GM19193 (cell line): ENCODE measurements around the gene APBB1.
A peak's percentile ranks its signal among the peaks of the same experiment; 100 is the strongest.

Source experiments
- POLR2A ChIP-seq: IDR thresholded peaks from 4 replicates; pipeline ENCODE4 v1.6.1; 2011; ENCODE audit not compliant: insufficient read depth, insufficient read length; ENCODE audit errors: extremely low read depth

APBB1 gene

DNA sequence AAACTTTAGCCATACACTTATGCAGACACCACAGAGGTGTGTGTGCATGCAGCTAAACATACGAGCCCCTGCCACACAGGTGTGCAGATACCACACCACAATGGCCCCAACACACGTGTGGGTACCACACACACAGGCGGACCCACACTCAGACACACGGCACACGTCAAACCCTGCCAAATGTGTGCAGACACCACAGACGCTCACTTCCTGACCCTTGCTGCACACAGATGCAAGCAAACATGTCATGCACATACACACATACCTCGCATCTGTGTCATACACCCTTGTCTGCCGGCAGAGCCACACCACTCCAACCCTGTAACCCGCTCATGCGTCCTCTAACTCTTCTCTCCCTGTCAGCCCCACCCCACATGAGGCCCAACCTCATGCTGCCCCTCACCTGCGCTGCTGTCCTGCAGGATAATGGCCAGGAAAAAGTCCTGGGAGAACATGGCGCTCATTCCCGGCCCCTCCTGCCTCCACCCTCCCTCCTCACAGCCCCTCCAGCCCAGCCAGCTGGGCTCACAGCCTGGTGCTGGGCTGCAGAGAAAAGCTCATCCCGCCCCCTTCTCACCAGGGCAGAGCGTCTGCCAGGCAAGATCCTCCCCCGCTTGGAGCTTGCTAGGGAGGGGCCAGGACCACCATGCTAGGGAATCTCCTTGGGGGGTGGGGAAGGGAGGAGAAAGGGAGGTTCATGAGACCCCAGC is 14.4 kb downstream of the APBB1 start:
- TF ChIP-seq POLR2A, result no peak

DNA sequence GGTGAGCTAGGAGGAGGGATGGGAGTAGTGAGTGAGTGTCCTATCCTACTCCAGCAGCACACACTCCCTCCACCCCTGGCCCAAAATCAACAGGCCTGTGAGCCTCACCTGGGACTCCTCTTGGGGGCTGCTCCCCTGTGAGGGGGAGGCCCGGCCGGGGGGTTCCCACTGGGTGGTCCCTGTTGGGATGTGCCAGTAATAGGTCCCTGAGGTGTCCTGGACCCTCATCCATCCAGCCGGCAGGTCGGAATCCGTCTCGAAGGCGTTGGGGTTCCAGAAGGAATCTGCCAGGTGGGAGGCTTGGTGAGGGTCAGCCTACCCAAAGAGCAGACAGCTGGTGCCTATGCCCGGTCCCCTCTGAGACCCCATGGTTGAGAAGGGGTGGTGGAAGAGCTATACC is 15.4 kb downstream of the APBB1 start:
- no peak for TF ChIP-seq POLR2A

DNA sequence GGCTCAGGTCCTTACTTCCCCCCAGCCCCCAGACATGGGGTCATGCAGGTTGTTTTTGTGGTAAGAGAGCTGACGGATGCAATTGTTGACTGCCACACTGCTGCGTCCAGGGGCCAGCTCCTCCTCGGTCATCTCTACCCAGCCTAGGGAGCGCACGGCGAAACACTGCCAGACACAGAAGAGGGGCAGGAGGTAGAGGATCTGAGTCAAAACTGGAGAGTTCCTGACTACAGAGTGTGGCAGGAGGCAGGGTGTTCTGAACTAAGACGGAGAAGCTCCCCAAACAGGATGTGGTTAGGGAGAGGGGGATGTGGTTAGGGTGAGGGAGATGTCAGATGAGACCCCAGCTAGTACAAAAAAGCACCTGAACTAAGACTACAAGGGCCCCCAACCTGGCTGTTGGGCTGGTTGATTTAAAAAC is 16.3 kb downstream of the APBB1 start:
- no peak for TF ChIP-seq POLR2A

DNA sequence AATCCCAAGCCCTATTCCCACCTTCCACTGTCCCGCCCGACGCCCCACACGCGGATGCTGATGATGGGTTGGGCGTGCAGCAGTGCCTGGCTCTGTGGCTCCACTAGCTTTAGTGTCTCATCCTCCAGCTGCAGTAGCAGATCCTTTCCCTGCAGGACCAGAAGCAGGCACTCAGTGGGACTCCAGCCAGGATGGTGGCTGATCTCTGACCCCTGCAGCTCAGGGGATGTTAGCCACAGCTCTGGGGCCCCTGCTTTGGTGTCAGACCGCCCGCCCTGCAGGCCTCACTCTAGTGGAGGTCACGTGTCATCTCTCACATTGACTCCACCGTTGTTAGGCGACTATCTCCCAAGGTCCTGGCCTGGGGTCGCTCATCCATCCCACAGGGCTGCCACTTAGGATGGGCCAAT is 16.8 kb downstream of the APBB1 start:
- no peak for TF ChIP-seq POLR2A

DNA sequence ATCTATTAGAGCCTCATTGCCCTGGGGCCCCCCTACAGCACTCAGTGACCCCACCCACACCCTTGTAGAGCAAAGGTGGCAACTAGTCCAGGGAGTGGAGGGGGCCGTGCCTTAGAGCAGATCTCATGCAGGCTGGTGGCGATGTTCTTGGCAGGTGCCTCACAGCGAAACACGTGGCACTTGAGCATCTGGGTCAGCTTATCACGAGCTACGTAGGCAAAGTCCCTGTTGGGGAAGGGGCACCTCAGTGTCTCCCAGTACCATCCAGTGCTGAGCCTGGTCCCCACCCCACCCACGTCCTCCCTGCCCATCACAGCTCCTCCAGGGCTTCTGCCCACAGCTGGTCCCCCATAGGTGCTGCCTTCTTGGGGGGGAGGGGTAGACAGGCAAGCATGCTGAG is 17.4 kb downstream of the APBB1 start:
- TF ChIP-seq POLR2A, result no peak

DNA sequence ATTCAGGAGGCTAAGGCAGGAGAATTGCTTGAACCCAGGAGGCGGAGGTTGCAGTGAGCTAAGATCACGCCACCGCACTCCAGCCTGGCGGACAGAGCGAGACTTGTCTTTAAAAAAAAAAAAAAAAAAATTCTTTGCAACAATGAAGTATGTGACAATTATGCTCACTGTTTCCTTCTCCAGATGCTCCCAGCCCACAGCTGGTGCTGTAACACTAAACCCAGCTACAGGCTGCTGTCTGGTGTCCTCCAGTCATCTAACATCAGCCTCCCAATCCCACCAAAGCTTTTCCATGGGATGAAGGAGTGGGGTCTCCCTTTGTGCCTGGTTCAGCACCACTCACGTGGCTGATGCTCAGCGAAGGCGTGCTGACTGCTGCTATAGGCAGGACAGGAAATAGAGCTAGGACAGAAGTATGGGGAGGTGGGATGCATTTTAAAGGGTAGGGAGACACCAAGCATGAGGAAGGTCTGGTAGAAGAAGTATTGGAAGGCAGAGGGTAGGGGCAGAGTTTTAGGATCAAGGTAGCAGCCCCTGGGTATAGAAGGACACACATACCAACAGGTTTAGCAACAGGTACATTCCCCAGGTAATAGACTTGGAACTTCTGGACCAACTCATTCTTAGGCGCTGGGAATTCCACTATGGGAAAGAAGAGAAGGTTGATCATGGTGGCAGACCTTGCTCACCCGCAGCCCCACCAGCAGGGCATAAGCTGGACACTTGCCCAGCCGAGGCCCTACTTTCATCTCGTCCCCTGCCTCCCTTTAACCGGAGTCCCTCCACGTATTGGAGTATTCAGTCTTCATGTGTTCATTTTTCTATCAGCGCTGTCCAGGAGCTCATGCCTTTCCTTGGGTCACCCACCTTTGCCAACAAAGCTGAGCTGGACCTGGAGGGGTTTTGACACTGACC is 18.2 kb downstream of the APBB1 start:
- no peak for TF ChIP-seq POLR2A

DNA sequence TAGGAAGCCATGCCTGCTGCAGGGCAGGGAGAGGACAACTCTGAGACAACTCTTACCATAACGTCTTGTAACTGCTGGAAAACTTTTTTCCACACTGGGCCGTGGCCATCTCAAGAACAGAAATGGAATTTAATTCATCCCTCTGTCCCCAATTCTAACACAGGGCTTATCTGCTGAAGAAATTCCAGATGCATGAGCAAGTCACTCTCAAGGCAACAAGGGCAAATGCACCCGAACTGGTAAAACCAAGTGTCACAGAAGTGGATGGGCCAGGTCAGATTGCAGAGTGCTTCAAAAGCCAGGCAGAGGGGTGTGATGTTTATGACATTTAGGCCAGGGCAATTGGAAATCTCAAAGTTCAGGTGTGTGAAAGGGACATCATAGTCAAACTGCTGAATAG is 21.3 kb downstream of the APBB1 start:
- no peak for TF ChIP-seq POLR2A

DNA sequence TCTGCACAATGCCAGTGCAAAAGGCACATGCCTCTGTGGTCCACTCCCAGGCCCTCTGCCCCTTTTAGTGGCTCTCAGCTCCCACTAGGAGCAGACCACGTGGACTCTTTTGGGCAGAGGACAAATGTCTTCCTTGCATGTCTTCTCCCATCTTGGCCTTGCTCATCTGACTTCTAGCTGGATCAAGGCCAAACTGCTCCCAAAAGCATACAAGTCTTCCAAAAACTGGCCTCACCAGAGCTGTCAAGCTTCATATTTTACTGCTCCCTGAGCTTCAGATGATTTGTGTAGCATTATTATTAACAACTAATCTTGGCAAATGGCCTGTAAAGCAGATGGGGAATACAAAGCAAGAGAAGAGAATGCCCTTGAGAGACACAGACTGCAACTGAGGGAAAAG is 21.7 kb downstream of the APBB1 start:
- TF ChIP-seq POLR2A, result no peak

DNA sequence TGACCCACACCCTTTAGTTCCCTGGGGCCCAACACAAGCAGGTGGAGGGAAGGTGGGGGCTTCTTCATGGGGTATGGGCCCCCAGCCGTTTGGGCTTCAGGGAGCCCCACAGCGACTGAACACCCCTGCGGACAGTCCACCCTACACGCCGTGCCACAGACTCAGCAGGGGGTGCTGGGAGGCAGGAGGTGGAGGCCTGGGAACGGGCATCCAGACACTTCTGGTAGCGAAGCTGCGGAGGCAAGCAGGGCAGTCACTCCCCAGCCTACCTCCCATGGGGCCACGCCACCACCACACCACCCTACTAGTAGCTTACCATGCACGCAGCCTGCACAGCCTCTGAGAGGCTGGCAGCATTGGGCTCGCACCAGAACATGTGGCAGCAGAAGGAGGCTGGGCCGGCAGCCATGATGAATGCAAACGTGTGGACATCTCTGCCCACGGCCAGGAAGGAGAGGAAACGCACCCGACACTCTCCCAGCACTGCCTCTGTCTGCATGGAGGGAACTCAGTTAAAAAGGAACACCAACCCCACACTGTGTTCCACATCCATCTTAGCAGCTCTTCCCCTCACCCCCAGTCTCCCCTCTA is 23.3 kb downstream of the APBB1 start:
- no peak for TF ChIP-seq POLR2A

DNA sequence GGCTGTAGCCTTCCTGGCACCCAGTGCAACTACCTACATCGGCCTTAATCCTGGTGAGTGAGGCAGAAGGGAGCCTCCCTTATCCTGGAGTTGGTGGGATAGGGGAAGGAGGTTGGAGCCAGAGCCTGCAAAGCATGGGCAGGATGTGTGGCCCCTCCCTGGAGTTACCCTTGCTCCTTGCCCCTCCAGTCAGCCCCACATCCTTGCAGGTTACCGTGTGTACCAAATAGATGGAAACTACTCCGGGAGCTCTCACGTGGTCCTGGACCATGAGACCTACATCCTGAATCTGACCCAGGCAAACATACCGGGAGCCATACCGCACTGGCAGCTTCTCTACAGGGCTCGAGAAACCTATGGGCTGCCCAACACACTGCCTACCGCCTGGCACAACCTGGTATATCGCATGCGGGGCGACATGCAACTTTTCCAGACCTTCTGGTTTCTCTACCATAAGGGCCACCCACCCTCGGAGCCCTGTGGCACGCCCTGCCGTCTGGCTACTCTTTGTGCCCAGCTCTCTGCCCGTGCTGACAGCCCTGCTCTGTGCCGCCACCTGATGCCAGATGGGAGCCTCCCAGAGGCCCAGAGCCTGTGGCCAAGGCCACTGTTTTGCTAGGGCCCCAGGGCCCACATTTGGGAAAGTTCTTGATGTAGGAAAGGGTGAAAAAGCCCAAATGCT is 24.8 kb downstream of the APBB1 start:
- no peak for TF ChIP-seq POLR2A

DNA sequence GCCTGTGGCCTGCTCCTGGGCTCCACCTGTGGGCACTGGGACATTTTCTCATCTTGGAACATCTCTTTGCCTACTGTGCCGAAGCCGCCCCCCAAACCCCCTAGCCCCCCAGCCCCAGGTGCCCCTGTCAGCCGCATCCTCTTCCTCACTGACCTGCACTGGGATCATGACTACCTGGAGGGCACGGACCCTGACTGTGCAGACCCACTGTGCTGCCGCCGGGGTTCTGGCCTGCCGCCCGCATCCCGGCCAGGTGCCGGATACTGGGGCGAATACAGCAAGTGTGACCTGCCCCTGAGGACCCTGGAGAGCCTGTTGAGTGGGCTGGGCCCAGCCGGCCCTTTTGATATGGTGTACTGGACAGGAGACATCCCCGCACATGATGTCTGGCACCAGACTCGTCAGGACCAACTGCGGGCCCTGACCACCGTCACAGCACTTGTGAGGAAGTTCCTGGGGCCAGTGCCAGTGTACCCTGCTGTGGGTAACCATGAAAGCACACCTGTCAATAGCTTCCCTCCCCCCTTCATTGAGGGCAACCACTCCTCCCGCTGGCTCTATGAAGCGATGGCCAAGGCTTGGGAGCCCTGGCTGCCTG is 27.3 kb downstream of the APBB1 start:
- TF ChIP-seq POLR2A, result no peak

DNA sequence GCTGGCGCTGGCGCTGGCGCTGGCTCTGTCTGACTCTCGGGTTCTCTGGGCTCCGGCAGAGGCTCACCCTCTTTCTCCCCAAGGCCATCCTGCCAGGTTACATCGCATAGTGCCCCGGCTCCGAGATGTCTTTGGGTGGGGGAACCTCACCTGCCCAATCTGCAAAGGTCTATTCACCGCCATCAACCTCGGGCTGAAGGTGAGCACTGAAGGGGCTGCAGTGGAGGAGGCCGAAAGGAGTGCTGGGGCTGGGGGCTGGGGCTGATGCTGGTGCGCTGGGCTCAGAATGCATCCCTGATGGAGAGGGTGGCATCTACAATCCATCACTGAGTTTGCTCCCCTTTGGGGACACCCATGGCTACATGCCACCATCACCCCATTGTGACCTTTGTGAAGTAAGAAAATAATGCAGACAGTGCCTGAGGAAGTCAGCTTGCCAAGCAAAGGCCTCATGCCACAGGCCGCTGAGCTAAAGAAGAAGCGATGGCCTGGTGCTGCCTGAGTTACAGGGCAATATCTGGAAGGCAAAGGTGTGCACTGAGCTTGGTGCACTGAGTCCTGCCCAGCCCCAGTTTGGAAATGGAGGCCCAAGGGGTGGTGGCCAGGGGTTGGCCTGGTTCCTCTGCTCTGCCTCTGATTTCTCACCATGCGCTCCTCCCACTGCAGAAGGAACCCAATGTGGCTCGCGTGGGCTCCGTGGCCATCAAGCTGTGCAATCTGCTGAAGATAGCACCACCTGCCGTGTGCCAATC is 28.0 kb downstream of the APBB1 start:
- TF ChIP-seq POLR2A, result no peak

DNA sequence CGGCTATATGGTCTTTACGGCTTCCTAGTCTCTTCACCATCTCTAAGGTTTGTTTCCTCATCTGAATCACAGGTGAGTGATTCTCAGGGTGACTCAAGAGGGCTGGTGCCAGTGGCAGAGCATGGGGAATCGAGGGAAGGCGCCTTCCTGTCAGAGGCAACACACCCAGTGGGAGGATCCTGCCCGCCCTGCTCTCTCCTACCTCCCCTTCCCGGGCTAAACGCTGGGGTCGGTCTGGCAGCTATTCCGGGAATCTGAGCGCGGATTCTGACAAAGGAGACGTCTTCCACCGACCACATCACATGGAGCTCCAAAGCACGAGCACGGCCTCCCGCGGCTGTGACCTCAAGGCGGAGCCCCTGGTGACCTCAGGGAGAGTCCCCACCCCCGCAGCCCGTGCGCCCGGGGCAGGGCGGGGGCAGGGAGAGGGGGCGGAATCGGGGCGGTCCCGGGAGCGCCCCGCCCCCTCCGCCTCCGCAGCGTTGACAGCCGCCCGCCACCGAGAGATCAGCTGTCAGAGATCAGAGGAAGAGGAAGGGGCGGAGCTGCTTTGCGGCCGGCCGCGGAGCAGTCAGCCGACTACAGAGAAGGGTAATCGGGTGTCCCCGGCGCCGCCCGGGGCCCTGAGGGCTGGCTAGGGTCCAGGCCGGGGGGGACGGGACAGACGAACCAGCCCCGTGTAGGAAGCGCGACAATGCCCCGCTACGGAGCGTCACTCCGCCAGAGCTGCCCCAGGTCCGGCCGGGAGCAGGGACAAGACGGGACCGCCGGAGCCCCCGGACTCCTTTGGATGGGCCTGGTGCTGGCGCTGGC is 28.8 kb downstream of the APBB1 start, which contains the start of gene SMPD1:
TSS of gene SMPD1 (plus strand) at position 570 of the 813 bp plus-strand sequence. CDS start at position 695, 125 bp downstream.
- peak; percentile 84 for TF ChIP-seq POLR2A
